Omental fat pad (tissue), 4 donors: ENCODE results near the gene ERBB4. TPM values are rescaled to one million over a fixed set of nuclear protein-coding genes. Genes with fewer than 3 reads are reported as not detected.
"Not testable (repeated sequence)": the region's sequence is repeated elsewhere in the genome, so short reads cannot be mapped to it uniquely, and the experiment has no call there.

Experiments
- ATAC-seq: fragments of 150-250 bp; one replicate; pipeline ENCODE4 v1.9.1; 2016; ENCODE audit warnings: mild to moderate bottlenecking, moderate library complexity; ENCODE audit not compliant: low FRiP score
- DNase-seq: peaks from one replicate; pipeline ENCODE4 v3.0.0-alpha.2; 2019; ENCODE audit warnings: low spot score
- total RNA-seq, 4 donors: library from RNA; depleted of rRNA; stranded (reverse); fragments of >200 nt; gene quantifications; one replicate each; pipeline ENCODE4 v1.1.0, GENCODE V29; 2016
- TF ChIP-seq, protein P1 (sequence below), 3 donors: fragments of 450-650 bp; IDR thresholded peaks; one replicate each; pipeline ENCODE4 v1.5.1; 2016 to 2017; ENCODE audit warnings: antibody characterized with exemption in 3 of 3, mild to moderate bottlenecking in 3 of 3, moderate library complexity in 2 of 3

ERBB4 gene
- total RNA-seq, 4 donors from 2014 or later = 0.16 to 7.7 (median 2.1) TPM

GRCh38 chr2:212265777-212266176 is 272.8 kb downstream of the ERBB4 start:
- DNase-seq (no peak), ATAC-seq (no peak)
- TF ChIP-seq, protein P1, sequence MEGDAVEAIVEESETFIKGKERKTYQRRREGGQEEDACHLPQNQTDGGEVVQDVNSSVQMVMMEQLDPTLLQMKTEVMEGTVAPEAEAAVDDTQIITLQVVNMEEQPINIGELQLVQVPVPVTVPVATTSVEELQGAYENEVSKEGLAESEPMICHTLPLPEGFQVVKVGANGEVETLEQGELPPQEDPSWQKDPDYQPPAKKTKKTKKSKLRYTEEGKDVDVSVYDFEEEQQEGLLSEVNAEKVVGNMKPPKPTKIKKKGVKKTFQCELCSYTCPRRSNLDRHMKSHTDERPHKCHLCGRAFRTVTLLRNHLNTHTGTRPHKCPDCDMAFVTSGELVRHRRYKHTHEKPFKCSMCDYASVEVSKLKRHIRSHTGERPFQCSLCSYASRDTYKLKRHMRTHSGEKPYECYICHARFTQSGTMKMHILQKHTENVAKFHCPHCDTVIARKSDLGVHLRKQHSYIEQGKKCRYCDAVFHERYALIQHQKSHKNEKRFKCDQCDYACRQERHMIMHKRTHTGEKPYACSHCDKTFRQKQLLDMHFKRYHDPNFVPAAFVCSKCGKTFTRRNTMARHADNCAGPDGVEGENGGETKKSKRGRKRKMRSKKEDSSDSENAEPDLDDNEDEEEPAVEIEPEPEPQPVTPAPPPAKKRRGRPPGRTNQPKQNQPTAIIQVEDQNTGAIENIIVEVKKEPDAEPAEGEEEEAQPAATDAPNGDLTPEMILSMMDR (IDR thresholded peaks at IDR 0.05) = no peak

DNA sequence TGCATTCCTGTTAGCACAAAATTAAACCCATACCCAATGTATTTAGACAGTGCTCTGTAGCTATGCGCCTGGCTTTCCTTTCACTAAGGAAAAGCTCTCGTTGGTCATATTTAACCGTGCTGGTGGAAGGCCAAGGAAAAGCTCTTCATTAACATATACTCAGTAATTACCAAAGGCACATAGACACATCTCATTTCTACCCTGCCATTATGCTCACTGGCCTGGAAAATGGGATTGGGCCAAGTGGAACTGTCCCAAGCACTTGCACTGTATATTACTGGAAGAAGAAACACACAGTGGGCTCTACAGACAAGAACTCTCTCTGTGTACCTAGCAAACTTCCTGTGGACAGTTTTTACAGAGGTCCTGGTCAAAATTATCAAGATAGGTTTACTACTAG is 274.4 kb downstream of the ERBB4 start:
- ATAC-seq (no peak), DNase-seq (no peak)
- TF ChIP-seq, protein P1 (IDR thresholded peaks at IDR 0.05) = no peak

- ATAC-seq (no peak), DNase-seq (no peak)
- TF ChIP-seq, protein P1 (IDR thresholded peaks at IDR 0.05) = no peak
Observed at GRCh38 chr2:212259226-212259625, 279.4 kb downstream of the ERBB4 start.

GRCh38 chr2:212254339-212254738 is 284.3 kb downstream of the ERBB4 start:
- TF ChIP-seq, protein P1 (IDR thresholded peaks at IDR 0.05) = no peak
- no peak for ATAC-seq
- DNase-seq = no peak

GRCh38 chr2:212249451-212249850 is 289.2 kb downstream of the ERBB4 start:
- TF ChIP-seq, protein P1 (IDR thresholded peaks at IDR 0.05) = no peak
- ATAC-seq (no peak), DNase-seq (no peak)

- DNase-seq (no peak), ATAC-seq (no peak)
- TF ChIP-seq, protein P1 (IDR thresholded peaks at IDR 0.05) = no peak
Observed at GRCh38 chr2:212245880-212246279, 292.7 kb downstream of the ERBB4 start.

DNA sequence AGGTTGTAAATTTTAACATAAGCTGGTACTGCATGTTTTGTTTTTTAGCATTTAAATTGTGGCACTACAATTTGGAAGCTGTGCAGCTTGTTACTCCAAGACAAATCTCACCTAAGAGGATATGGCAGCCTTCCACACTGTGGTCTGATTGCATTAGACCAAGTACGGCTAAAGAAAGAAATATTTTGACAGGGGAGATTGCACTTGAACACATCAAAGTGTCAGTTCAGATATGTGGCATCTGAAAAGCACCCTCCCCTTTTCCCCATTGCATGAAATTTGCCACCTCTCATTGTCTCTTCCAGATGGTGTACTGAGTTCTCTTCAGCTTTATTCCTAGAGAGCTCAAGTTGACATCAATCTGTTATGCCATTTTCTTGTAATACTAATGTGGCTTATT is 295.9 kb downstream of the ERBB4 start:
- no peak for ATAC-seq
- TF ChIP-seq, protein P1 (IDR thresholded peaks at IDR 0.05) = no peak
- DNase-seq = no peak

DNA sequence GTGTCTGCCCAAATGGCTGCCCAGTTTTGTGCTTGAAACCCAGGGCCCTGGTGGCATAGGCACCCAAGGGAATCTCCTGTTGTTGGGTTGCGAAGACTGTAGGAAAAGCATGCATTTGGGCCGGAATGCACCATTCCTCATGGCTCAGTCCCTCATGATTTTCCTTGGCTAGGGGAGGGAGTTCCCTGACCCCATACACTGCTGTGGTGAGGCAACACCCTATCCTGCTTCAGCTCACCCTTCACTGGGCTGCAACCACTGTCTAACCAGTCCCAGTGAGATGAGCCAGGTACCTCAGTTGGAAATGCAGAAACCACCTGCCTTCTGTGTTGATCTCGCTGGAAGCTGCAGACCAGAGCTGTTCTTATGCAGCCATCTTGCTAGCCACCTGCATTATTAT is 300.4 kb downstream of the ERBB4 start:
- ATAC-seq, DNase-seq: not testable (repeated sequence)
